ENCODE measurements around the gene HIRA. TPM values are rescaled to one million over a fixed set of nuclear protein-coding genes. Genes with fewer than 3 reads are reported as not detected.

Gene HIRA
- total and polyA plus RNA-seq, 9 of the 15 experiments (the other 6 are each of a cell fraction or from before 2014, with no cell fraction given), result 0.96 to 132 (median 58.4) TPM

- in situ Hi-C loops (cut with MboI), result no loop called here
- FAIRE-seq (no peak), ATAC-seq (no peak), DNase-seq (ENCODE audit: extremely low read depth in 1 of 4, low spot score in 3 of 4) (no peak)
- Histone ChIP-seq H3K4me1 (replicated peaks in 1 of 2; ENCODE audit: control insufficient read depth in 2 of 2, insufficient read depth in 2 of 2, low read length in 2 of 2) (no peaks in the 10 kb centered on the region), H3K36me3 (ENCODE audit: control insufficient read depth, insufficient read depth, low read length) (peaks cover 89% of the 10 kb centered on the region), H3K9me1 (ENCODE audit: control insufficient read depth, insufficient read depth, low read length) (no peaks in the 10 kb centered on the region), H3K9ac (ENCODE audit: insufficient read depth in 1 of 2, low read depth in 2 of 2, low read length in 2 of 2) (no peak overlapping the region), H3K4me2 (ENCODE audit: insufficient read depth, low read length) (no peak overlapping the region), H3K79me2 (ENCODE audit: control insufficient read depth, insufficient read depth, low read length) (no peaks in the 10 kb centered on the region), H3K27me3 (ENCODE audit: control insufficient read depth in 2 of 2, insufficient read depth in 2 of 2, low read length in 2 of 2) (no peaks in the 10 kb centered on the region), H3K4me3 (no peak overlapping the region), H4K20me1 (replicated peaks; ENCODE audit: control insufficient read depth, insufficient read depth, low read length) (no peaks in the 10 kb centered on the region), H3K27ac (ENCODE audit: extremely low read depth, low read depth, low read length) (no peak overlapping the region), H2AFZ (ENCODE audit: low read depth, low read length) (no peak overlapping the region), H3K9me3 (replicated peaks; ENCODE audit: control insufficient read depth, insufficient read depth, low read depth, low read length) (no peaks in the 10 kb centered on the region)
- POLR2A ChIA-PET, result interaction anchor here (1.4 to 5.1 kb wide), 4 partner anchors 10 to 14 kb away, joined by 4 to 24 read pairs (median 7); no protein-coding TSS in a partner anchor
- intact Hi-C loops (cut with micrococcal nuclease), result no loop called here
- WGBS (ENCODE audit: insufficient coverage, low coverage, missing lambda C conversion rate), result 99% methylated on average over 5 of the region's 5 CpGs
- CTCF ChIA-PET (ENCODE audit: low intra/inter-chr PET ratio), result no interaction called here
- no TSS peak for BruUV-seq (replicated peaks)
- TF ChIP-seq UBTF (IDR thresholded peaks at IDR 0.05; ENCODE audit: borderline replicate concordance in 1 of 2, low read depth in 2 of 2, low read length in 2 of 2) (no peak), USF2 (CRISPR knock-in tag; IDR thresholded peaks at IDR 0.05) (peak; percentile 3; the same call in 1 of the 2 replicates), ZFP36 (IDR thresholded peaks at IDR 0.05; ENCODE audit: low read depth, low read length, partially characterized antibody) (no peak), BRCA1 (IDR thresholded peaks at IDR 0.05) (no peak), BRCA1 (CRISPR knock-in tag; IDR thresholded peaks at IDR 0.05) (peak; percentile 92; the same call in 1 of the 2 replicates), KAT8 (IDR thresholded peaks at IDR 0.05; ENCODE audit: low read depth) (no peak), PTTG1 (tag; IDR thresholded peaks at IDR 0.05; ENCODE audit: low read depth) (no peak), E2F4 (CRISPR knock-in tag; IDR thresholded peaks at IDR 0.05; ENCODE audit: low read depth) (peak; percentile 41; the same call in 1 of the 2 replicates), STAG1 (CRISPR knock-in tag; IDR thresholded peaks at IDR 0.05; ENCODE audit: borderline replicate concordance) (peak; percentile 48; the same call in 1 of the 2 replicates), WHSC1 (IDR thresholded peaks at IDR 0.05; ENCODE audit: low read length) (peak; percentile 78), POLR2AphosphoS2 (IDR thresholded peaks at IDR 0.05; ENCODE audit: low read length) (peak; percentile 19; the same call in 1 of the 2 replicates), ZNF12 (CRISPR knock-in tag; IDR thresholded peaks at IDR 0.05) (peak; percentile 77; the same call in 1 of the 2 replicates), ZC3H4 (CRISPR knock-in tag; IDR thresholded peaks at IDR 0.05; ENCODE audit: borderline replicate concordance) (peak; percentile 67; the same call in 1 of the 2 replicates), ZNF280A (IDR thresholded peaks at IDR 0.05; ENCODE audit: low read depth, partially characterized antibody) (no peak), NFIX (CRISPR knock-in tag; IDR thresholded peaks at IDR 0.05; ENCODE audit: low read depth) (no peak)
These were observed 49.3 kb downstream of the HIRA start for GRCh38 chr22:19382240-19382639.
